ENCODE data around the gene OASL.
"Not testable (repeated sequence)": the region's sequence is repeated elsewhere in the genome, so short reads cannot be mapped to it uniquely, and the experiment has no call there.

OASL gene, protein sequence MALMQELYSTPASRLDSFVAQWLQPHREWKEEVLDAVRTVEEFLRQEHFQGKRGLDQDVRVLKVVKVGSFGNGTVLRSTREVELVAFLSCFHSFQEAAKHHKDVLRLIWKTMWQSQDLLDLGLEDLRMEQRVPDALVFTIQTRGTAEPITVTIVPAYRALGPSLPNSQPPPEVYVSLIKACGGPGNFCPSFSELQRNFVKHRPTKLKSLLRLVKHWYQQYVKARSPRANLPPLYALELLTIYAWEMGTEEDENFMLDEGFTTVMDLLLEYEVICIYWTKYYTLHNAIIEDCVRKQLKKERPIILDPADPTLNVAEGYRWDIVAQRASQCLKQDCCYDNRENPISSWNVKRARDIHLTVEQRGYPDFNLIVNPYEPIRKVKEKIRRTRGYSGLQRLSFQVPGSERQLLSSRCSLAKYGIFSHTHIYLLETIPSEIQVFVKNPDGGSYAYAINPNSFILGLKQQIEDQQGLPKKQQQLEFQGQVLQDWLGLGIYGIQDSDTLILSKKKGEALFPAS

GRCh38 chr12:121038861-121039668, at the start of gene OASL:
OASL (minus strand) TSS chr12:121039246; CDS start chr12:121038971, 275 bp downstream.
- DNase-seq: peak; percentile 83

GRCh38 chr12:121088195-121088585, 49.1 kb upstream of the OASL start:
- DNase-seq: no peak

DNA sequence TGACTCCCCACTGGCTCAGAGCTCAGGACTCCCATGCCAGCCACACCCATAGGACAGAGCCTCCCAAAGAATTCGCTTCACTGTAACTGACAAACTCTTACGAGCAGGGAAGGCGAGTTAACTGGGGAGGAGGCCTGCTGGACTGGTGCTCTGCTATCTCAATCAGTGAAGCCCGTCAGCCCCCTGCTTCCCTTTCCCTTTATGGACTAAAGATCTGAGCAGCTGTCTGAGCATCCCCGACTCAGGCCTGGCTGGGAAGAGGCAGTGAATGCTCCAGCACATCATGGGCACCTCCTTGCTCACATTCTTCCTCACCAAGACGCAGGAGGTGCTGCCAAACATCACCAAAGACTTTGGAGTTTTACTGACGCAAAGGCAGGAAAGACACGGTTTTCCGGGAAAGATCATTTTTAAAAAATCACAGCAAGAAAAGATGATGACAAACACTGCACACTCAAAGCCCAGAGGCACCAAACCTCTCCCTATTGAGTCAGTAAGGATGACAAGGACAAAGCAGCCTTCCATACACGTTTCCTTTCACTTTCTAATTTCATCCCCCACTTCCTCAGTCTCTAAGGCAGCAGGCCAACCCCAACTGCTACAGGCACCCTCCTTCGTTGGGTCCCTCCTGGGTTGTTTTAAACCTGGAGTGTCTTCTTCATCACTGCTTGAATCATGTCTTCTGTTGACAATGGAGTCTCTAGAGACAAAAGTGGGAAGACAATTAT, 48.6 kb upstream of the OASL start:
- no peak for DNase-seq

DNA sequence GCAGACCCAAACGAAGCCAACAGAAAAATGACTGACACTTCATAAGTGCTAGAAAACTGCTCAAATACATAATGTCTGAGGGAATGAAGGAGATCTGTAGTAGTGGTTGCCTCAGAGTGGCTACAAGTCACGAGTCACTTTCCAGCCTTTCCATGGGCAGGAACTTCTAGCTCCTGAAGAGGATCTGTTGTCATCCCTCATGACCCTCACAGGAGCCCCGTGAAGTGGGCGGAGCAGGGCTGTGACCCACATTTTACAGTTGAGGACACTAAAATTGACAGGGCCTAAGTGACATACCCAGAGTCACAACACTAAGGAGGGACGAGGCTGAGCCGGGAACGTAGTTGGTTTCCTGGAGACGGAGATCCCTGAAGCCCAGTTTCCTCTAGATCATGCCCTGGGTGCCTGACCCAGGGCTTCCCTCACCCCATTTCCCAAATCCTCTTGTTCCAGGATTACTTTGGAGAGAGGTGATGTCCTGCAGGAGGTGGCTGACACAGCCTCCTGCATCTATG, 47.8 kb upstream of the OASL start:
- no peak for DNase-seq

DNA sequence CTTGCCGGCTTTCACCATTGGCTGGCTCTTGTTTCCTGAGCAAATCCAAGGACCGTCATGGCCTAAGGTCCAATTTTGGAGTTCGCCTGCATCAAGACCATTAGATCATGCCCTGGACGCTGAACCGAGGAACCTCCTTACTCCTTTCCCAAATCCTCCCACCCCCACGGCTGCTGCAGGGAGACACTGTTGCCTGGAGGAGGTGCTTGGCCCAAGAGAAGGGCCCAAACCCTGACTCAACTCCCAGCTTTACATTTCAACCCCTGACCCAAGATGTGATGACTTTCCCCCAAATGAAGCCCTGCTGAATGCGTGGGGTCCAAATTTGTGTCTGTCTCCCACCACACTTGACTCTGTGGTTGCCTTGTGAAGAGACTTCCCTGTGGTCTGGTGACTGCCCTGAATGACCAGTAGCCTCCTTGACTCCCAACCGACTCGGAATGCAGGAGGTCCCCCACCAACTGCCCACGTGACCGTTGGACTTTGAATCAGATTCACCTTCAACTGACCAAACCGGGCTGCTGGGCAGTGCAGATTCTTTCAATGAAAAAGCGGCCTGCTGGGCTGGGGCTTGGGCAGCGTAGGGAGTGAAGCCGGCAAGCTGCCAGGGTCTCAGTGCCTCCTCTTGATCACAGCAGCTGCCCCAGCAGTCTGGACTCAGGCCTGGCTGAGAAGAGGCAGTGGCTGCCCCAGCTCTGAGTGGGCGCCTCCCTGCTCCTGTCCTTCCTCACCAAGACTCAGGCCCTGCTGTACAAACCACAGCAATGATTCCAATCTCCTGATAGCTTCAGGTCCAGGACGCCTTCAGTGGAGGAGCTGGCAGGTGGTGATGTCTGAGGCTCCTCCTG, 46.7 kb upstream of the OASL start:
- DNase-seq: no peak

DNA sequence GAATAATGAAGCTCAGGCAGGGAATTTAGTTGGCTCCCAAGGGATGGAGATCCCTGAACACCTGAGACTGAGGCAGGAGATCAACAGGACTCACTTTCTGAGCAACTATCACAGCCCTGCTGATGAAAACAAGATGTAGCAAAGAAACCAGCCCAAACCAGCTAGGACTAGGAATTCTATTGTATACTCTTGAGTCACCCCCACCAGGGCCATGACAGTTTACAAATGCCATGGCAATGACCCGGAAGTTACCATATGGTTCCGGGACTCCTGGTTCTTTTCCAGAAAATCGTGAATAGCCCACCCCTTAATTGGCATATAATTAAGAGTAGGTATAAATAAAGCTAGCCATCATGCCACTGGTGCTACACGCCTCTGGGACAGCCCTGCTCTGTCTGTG, 46.0 kb upstream of the OASL start:
- no peak for DNase-seq

DNA sequence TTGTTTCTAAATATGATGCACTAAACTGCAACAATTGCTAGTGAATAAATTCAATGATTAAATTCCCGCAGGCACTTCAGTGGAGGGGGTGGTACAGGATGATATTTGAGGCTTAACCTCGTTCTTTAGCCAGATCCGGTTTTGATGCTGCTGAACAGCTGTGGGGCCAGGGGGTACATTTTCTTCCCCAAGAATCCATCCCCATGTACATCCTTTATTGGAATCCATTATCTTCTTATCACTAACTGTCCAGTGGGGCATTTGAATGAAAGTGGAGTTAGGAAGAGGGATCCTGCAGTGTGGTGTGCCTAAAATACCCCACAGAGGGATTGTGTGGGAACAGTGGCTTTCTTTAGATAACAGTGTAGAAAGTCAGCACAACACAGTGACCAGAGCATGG, 45.2 kb upstream of the OASL start:
- DNase-seq: no peak

DNA sequence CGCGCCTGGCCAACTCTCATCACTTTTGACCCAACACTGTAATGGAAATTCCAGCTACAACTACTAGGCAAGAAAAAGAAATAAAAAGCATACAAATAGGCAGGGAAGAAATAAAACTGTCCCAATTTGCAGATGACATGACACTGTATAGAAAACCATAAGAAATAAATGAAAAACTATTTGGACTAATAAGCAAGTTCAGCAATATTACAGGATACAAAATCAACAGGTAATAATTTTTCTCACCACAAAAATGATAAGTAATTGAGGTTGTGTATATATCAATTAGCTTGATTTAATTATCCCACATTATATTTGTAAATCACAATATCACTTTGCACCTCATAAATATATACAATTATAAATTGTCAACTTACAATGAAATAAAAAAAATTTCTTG, 41.9 kb upstream of the OASL start:
- DNase-seq: no peak

GRCh38 chr12:121079736-121080272, 40.8 kb upstream of the OASL start:
- DNase-seq: no peak

- not testable (repeated sequence) for DNase-seq
These were observed 38.4 kb upstream of the OASL start for GRCh38 chr12:121077440-121077839.

GRCh38 chr12:121075911-121076310, 36.9 kb upstream of the OASL start:
- not testable (repeated sequence) for DNase-seq

DNA sequence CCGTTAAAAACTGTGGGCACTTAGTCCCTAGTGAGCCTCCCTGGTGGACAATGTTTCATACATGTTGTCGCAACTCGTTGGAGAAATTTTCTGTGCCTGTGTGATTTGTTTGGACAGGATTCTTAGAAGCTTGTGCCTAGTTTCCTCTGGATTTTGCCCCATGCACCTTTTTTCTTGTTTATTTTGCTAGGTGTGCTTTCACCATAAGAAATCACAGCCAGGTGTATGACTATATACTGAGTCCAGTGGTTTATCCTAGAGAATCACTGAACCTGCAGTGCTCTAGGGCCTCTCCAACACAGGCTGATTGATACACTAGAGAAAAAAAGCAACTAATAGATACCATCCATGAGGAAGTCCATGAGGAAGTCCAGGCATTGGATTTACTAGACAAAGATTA, 33.1 kb upstream of the OASL start:
- DNase-seq: no peak

GRCh38 chr12:121069206-121069605, 30.2 kb upstream of the OASL start:
- no peak for DNase-seq

- DNase-seq: no peak
These were observed 26.3 kb upstream of the OASL start for GRCh38 chr12:121065345-121065744.

- DNase-seq: not testable (repeated sequence)
These were observed 25.5 kb upstream of the OASL start for GRCh38 chr12:121064586-121064985.

GRCh38 chr12:121064116-121064515, 25.1 kb upstream of the OASL start:
- no peak for DNase-seq

- no peak for DNase-seq
These were observed 23.5 kb upstream of the OASL start for GRCh38 chr12:121062391-121063045.

- DNase-seq: no peak
These were observed 22.8 kb upstream of the OASL start for GRCh38 chr12:121061831-121062230.

GRCh38 chr12:121060149-121061001, 21.3 kb upstream of the OASL start:
- peak; percentile 55 for DNase-seq

Data from activated CD4-positive, alpha-beta T cell treated with anti-CD3 and anti-CD28 coated beads for 1 hour (primary cell).